Activated CD4-positive, CD25-positive, alpha-beta regulatory T cell treated with anti-CD3 and anti-CD28 coated beads, Interleukin-2, amount 50 U/mL, for 24 hours (primary cell): ENCODE results near the gene TNK2.

Experiments used
- ATAC-seq, 2 donors: fragments of 150-1000 bp; cut with Tn5 transposase; one replicate each; pipeline ENCODE4 v1.10.0; 2021; ENCODE audit warnings: mild to moderate bottlenecking in 1 of 2, moderate library complexity in 1 of 2

Gene TNK2

DNA sequence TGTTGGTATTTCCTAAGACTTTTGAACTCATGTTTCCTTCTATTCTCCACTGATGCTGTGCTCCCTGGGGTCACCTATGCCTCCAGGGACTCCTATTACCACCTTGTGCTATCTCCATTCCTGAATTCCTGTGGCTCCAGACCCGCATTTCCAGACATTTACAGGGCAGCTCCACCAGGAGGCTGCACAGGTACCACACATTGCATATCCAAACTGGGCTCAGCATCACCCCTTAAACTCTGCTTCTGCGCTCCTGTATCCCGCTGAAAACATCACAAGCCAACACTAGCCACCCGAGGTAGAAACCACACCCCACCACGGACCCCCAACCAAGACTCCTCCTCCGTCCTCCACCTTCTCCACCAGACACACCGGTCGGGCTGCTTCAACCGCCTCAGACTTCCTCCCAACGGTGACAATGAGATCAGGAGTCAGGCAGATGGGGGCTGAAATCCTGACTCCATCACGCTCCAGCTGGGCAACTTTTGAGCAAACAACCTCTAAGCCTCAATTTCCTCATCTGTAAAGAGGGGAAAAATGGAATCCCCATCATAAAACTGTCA, 10.4 kb downstream of the TNK2 start:
- ATAC-seq: no peak

- ATAC-seq: no peak
These were observed 11.1 kb downstream of the TNK2 start for GRCh38 chr3:195897081-195897852.

DNA sequence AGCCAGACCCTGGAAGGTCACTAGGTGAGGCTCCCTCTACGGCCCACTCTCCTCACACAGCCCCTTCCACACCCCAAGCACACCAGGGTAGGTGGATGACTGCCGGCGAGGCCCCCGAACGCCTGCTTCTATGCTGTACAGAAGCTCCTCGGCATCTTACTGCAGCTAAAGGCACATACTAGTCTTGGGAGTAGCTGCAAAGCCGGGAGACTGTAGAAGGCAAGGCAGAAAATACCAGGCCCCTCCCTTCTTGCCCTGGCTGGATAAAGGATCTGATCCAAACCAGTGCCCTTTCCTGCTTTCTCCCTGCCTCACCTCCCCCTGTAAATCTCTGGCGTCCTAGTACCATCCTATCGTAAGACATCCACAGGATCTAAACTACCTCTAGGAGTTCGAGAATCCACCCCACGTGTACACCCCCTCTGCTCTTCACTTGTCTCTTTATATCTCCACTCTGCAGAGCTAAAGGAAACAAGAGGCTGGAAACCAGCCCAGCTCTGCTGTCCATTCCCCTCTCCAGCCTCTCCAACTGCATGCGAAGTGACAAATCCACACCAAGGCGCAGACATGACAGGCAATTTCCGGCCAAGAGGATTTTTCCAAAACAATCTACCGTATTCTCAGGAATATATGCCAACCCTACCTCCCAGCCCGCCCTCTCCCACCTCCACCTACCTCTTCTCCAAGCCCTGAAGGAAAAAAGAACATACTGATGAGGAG, 11.8 kb downstream of the TNK2 start:
- ATAC-seq: no peak

- ATAC-seq: peak; percentile 58 to 66
These were observed 12.4 kb downstream of the TNK2 start for GRCh38 chr3:195895861-195896360.

DNA sequence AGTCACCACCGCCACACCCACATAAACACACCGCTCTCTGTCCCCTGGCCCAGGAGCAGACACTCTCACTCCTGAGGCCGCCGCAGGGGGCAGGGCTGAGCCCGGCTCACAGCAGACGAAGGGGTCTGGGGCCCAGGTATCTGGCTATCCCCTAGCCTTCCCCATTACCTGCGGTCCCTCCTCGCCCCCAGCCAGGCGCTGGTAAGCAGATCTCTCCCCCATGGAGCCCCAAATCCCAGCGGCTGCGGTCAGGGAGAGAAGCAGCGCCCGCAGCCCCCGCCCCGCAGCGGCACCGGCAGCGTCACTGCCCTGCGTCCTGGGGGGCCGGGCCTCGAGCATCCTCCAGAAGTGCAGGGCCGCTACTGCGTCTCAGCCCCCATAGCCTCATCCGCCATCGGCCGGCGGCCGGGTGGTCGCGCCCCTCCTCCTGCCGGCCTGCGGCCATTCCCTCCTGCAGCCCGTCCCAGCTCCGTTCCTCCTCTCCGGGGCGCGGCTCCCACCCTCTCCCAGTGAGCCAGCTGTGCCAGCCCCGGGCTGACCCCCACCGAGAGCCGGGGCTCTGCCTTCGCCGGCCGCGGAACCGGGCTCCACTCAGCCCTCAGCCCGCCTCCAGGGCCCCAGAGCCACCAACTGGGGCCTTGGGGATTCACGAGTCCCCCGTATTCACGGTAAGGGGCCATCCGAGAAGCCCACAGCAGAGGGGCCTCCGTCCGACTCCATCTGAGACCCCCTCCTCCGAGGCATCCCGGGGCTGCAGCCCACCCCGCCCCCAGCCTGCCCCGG, 13.1 kb downstream of the TNK2 start:
- ATAC-seq: peak; percentile 79 to 81

- ATAC-seq: no peak
These were observed 14.4 kb downstream of the TNK2 start for GRCh38 chr3:195893916-195894465.

DNA sequence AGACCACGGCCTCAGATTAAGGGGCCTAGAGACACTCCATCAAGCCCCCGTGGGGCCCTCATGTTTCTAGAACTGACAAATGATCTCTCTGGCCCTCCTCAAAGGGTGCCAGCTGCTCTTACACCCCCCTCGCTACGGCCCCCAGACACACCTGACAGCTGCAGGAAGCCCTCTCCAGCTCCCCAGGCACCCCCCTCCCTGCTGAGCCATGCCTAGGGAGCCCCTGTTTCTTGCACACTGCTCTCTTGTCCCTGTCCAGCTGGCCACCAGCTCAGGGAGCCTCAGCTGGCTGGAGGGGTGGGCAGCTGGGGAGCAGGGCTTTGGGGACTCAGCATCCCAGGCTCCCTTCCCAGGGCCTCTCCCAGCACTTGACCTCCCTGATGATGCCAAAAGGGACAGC, 14.8 kb downstream of the TNK2 start:
- no peak for ATAC-seq

DNA sequence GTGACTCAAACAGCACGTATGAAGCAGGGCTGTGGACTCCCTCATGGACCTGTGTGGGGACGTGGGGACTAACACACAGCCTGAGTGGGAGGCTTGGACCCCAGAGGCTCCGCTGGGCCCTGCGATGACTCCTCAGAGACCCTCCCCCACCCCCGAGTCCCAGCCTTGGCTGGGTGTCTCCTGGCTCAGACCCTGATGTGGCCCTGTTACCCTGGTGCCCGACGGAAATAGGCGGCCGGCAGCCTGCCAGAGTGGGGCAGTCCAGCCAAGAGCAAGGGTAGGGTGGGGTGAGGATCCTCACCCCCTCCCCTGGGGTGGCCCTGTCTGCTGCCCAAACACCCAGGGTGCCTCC, 15.3 kb downstream of the TNK2 start:
- no peak for ATAC-seq

GRCh38 chr3:195892105-195893043, 16.0 kb downstream of the TNK2 start:
- ATAC-seq: no peak

DNA sequence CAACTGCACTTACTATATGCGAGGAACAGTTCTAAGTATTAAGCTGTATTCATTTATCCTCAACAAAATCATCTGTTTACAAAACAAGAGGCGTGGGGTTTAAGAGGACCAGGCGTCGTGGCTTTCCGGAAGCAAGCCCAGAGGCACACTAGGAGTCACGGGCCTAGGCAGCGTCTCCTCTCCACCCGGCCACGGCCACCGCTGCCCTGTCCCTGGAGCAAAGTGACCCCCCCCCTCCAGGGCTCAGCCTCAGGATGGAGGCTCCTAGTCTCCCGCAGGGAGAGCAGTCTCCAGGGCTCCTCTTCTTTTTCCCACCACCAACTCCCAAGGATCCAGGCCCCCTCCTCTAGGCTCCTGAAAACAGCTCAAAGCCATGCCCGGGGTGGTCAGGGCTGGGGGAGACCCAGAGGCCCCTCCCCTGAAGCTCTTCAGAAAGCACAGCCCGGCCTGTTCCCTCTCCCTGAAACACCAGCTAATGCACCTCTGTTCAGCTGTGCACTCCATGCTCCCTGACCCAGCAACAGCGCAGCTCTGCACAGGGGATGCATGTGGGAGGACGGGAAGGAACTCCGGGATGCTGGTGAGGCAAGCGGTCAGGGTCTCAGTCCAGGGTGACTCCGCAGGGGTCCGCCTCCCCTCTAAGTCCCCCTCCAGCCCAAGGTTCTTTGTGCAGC, 16.8 kb downstream of the TNK2 start:
- no peak for ATAC-seq

DNA sequence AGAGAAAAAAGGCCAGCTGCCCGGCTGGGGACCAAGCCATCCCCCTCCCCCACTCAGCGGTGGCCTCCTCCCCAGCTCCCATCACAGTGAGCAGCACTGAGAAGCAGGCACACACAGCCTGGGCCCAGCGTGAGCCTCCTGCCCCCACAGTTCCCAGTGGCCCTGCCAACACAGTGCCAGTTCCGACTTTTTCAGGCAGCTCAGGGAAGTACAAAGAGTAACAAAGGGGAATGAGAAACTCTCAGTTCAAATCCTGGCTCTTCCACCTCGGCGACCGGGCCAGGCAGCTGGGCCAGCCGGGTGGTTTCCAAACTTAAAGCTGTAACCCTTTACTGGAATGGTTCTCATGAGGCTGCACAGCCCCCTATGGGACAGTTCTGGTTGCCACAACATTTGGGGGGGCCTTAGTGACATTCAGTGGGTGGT, 18.5 kb downstream of the TNK2 start:
- ATAC-seq: no peak

DNA sequence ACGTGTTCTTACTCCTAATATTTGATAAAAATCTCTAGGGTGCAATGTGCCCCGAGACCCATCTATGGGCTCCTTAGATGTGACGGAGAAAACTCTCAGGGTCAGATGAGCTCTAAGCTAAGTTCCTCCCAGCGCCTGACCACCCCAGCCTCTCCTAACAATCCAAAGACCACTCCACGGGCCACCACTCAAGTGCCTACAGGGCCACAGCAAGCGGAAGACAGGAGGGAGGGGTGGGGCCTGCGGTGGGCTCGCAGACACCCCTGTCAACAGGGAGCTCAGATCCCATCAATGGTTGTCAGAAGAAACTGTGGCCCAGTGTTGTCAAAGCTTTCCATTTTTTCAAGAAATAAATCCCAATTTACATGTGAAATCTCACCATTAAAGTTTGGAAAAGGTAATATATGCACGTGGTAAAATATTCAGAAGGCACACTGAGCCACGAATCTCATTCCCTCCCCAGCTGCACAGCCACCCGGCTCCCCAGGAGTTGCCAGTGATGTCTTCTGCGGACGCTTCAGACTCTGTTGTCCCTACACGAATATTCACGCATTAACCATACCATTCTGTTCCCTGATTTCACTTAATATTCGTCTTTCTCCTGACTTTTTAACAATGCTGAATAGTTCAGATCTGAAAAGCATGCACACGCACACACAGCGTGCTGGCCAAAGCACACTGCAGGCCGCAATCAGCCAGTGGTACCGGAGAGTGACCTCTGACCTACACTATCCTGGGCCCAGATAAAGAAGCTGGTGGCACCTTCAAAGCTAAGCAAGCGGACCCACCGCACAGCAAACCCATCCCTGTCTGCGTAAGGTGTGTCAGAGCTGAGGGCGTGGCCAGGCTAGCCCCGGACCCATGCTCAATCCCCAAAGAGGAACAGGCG, 19.1 kb downstream of the TNK2 start:
- no peak for ATAC-seq

- ATAC-seq: no peak
These were observed 20.0 kb downstream of the TNK2 start for GRCh38 chr3:195888311-195888761.

- no peak for ATAC-seq
These were observed 20.7 kb downstream of the TNK2 start for GRCh38 chr3:195887670-195888069.

DNA sequence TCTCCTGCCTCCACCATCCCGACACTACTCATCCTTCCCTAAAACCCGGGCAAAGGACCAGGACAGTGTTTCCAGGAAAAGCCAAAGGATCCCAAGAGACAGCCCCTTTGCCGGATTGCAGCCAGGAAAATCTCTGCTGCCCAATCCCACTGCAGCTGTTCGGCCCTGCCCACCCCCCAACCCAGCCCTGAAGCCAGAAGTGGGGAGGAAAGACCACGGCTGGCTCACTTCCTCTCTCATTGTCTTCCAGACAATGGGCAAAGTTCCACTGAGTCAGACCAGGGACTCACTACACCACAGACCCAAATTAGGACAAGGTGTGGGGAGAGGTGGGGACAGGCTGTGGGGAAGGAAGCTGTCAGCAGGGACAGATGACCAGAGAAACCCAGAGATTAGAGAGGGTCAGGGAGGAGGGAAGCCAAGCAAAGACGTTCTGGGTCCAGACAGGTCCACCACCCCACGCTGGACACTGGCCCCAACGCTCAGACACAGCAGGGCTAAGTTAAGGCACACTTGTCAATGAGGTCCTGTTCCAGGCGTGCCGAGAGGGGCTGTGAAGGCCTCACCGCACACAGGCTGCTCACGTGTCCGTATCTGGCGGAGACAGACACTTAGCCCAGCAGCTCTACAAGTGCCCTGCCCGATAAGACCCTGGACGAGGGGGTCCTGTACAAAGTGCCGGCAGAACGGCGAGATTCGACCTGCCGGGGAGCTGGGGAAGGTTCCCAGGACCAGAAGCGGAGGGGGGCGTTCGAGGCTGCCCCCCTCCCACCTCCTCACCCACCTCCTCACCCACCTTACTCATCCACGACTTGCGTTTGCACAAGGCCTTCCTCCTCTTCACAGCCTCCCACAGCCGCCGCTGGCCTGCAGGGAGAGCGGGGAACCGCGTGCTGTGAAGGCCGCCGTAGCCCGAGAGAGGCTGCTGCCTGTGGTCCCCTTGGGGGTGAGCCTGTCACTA, 21.9 kb downstream of the TNK2 start:
- ATAC-seq: no peak

- no peak for ATAC-seq
These were observed 23.1 kb downstream of the TNK2 start for GRCh38 chr3:195885036-195885891.

GRCh38 chr3:195884691-195885035, 23.7 kb downstream of the TNK2 start:
- no peak for ATAC-seq

- no peak for ATAC-seq
These were observed 24.6 kb downstream of the TNK2 start for GRCh38 chr3:195883801-195884200.
